Upper lobe of left lung (tissue), 4 donors: ENCODE results near the gene TBC1D5.

Source experiments
- POLR2AphosphoS5 ChIP-seq, 2 donors: sonication (generic); formaldehyde crosslinking; IDR thresholded peaks; one replicate each; pipeline ENCODE4 v1.5.1; 2017; ENCODE audit warnings: antibody characterized with exemption in 2 of 2
- TF ChIP-seq, protein P1 (sequence below), 6 experiments: fragments of 450-650 bp in 4 of 6; fragments of 200-600 bp in 2 of 6; sonication (generic) in 2 of 6; IDR thresholded peaks; one replicate each; pipeline ENCODE4 v1.5.1; 2016 to 2019; ENCODE audit warnings: antibody characterized with exemption in 6 of 6

DNA sequence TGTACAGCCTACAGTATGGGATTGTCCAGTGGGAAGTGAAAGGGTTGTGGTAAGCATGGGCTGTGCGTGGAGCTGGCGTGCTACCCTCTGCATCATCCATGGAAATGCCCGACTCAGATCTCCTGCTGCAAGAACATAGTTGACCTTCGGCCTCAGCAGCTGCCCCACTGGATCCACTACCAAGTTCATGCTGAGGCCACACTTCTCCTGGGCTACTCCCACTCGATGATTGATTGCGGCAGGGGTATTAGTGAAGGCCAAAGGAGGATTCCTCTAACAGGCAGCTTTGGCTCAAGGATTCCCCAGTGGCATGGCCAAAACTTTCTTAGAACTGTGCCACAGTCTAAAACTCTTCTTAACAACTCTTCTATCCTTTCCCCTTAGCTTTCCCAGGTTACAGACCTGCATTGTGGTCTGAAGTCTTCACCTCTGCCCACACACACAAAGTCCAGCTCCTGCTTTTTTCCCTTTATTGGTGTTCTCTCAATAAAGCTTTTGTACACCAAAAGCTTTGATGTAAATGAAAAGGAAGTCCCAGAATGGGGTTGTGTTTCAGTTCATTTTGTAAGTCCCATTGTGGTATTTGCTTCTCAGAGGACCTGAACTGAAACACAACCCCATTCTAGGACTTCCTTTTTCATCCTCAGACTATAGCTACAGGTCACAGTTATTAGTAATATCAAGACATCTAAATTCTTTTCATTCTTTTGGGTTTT lies 4.9 kb upstream of the TBC1D5 start:
- TF ChIP-seq, protein P1, sequence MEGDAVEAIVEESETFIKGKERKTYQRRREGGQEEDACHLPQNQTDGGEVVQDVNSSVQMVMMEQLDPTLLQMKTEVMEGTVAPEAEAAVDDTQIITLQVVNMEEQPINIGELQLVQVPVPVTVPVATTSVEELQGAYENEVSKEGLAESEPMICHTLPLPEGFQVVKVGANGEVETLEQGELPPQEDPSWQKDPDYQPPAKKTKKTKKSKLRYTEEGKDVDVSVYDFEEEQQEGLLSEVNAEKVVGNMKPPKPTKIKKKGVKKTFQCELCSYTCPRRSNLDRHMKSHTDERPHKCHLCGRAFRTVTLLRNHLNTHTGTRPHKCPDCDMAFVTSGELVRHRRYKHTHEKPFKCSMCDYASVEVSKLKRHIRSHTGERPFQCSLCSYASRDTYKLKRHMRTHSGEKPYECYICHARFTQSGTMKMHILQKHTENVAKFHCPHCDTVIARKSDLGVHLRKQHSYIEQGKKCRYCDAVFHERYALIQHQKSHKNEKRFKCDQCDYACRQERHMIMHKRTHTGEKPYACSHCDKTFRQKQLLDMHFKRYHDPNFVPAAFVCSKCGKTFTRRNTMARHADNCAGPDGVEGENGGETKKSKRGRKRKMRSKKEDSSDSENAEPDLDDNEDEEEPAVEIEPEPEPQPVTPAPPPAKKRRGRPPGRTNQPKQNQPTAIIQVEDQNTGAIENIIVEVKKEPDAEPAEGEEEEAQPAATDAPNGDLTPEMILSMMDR (IDR thresholded peaks at IDR 0.05): no peak
- TF ChIP-seq POLR2AphosphoS5 (IDR thresholded peaks at IDR 0.05): no peak
